Endothelial cell of umbilical vein (primary cell): ENCODE results near the gene STYX. TPM values are rescaled to one million over a fixed set of nuclear protein-coding genes. Genes with fewer than 3 reads are reported as not detected.
"Not testable (repeated sequence)": the region's sequence is repeated elsewhere in the genome, so short reads cannot be mapped to it uniquely, and the experiment has no call there.

Experiments used
- BruUV-seq: library from RNA; stranded (reverse); fragments of 400-500 nt; replicated peaks from 2 replicates; lab custom pipeline; 2021; lab: Mats Ljungman, UMichigan
- CTCF ChIA-PET: fragments of 300-600, 350-600 bp; sonication (Branson Sonifier 250); formaldehyde crosslinking; loops from one replicate; lab custom pipeline; 2021; ENCODE audit warnings: antibody characterized with exemption, inconsistent platforms; lab: Charles Lee
- POLR2A ChIA-PET: fragments of 300-600, 350-600 bp; sonication (Branson Sonifier 250); formaldehyde crosslinking; loops from one replicate; lab custom pipeline; 2021; ENCODE audit warnings: antibody characterized with exemption, inconsistent platforms; lab: Charles Lee
- DNase-seq: peaks from one replicate; pipeline ENCODE4 v3.0.0-alpha.2; 2011; ENCODE audit warnings: low read depth, low spot score
- FAIRE-seq: peaks from 2 replicates; lab custom pipeline; 2011; peaks lifted over from hg19 to GRCh38; lab: Jason Lieb, UNC
- H2AFZ ChIP-seq: 2 replicates; pipeline ENCODE4 v1.6.0; 2012; ENCODE audit warnings: low read depth, low read length, control low read depth, inconsistent platforms
- H3K27ac ChIP-seq: 2 replicates; pipeline ENCODE4 v1.5.1; 2011; ENCODE audit warnings: low read depth, mild to moderate bottlenecking, control low read depth, low read length, moderate library complexity; ENCODE audit not compliant: insufficient read depth
- H3K27me3 ChIP-seq, 2 experiments: 2 replicates each; pipeline versions ENCODE4 v1.6.0 to v1.6.1; 2011; ENCODE audit warnings: low read length in 2 of 2, mixed read lengths in 1 of 2; ENCODE audit not compliant: control insufficient read depth in 2 of 2, insufficient read depth in 2 of 2
- H3K36me3 ChIP-seq, 2 experiments: 2 replicates in 1 of 2; 3 replicates in 1 of 2; pipeline ENCODE4 v1.5.1; 2011; ENCODE audit warnings: low read length in 2 of 2, mild to moderate bottlenecking in 1 of 2, moderate library complexity in 1 of 2; ENCODE audit not compliant: control insufficient read depth in 2 of 2, insufficient read depth in 2 of 2; ENCODE audit errors: extremely low read depth in 1 of 2
- H3K4me1 ChIP-seq: 3 replicates; pipeline ENCODE4 v1.5.1; 2011; ENCODE audit warnings: mild to moderate bottlenecking, low read length; ENCODE audit not compliant: control insufficient read depth, insufficient read depth; ENCODE audit errors: extremely low read depth
- H3K4me2 ChIP-seq: 2 replicates; pipeline ENCODE4 v1.6.1; 2011; ENCODE audit warnings: low read length, control low read depth, mixed read lengths; ENCODE audit not compliant: insufficient read depth
- H3K4me3 ChIP-seq, 3 experiments: fragments of 200-600 bp in 1 of 3; sonication (generic), shearing (Covaris generic) in 1 of 3; replicated peaks in 1 of 3; 2 replicates each; pipeline ENCODE4 v1.5.1; 2011 to 2016; ENCODE audit warnings: control low read depth in 3 of 3, low read length in 3 of 3, mild to moderate bottlenecking in 2 of 3, inconsistent platforms in 1 of 3, low read depth in 1 of 3, moderate library complexity in 1 of 3; ENCODE audit not compliant: insufficient read depth in 1 of 3
- H3K79me2 ChIP-seq: 2 replicates; pipeline ENCODE4 v1.6.0; 2012; ENCODE audit warnings: low read length, inconsistent platforms; ENCODE audit not compliant: control insufficient read depth, insufficient read depth
- H3K9ac ChIP-seq: replicated peaks from 2 replicates; pipeline ENCODE3; 2011; ENCODE audit warnings: low read length, control low read depth; ENCODE audit not compliant: insufficient read depth; ENCODE audit errors: extremely low read depth
- H3K9me1 ChIP-seq: replicated peaks from 3 replicates; pipeline ENCODE4 v1.6.0; 2011; ENCODE audit warnings: mild to moderate bottlenecking, low read length; ENCODE audit not compliant: control insufficient read depth, insufficient read depth; ENCODE audit errors: extremely low read depth
- H3K9me3 ChIP-seq: replicated peaks from 2 replicates; pipeline ENCODE4 v1.5.1; 2012; ENCODE audit warnings: low read length, inconsistent platforms; ENCODE audit not compliant: control insufficient read depth, insufficient read depth
- H4K20me1 ChIP-seq: replicated peaks from 2 replicates; pipeline ENCODE3; 2011; ENCODE audit warnings: mild to moderate bottlenecking, low read length; ENCODE audit not compliant: control insufficient read depth, insufficient read depth; ENCODE audit errors: extremely low read depth
- EZH2 ChIP-seq: IDR thresholded peaks from 2 replicates; pipeline ENCODE4 v1.6.1; 2012; ENCODE audit warnings: borderline replicate concordance, low read depth, mild to moderate bottlenecking, moderate library complexity, low read length, inconsistent platforms; ENCODE audit not compliant: severe bottlenecking
- GATA2 ChIP-seq: IDR thresholded peaks from 2 replicates; pipeline ENCODE4 v1.7.0; 2011; ENCODE audit warnings: low read depth, mild to moderate bottlenecking, moderate library complexity, mixed read lengths, low read length; ENCODE audit not compliant: insufficient read length, insufficient read depth
- JUN ChIP-seq: IDR thresholded peaks from 2 replicates; pipeline ENCODE4 v1.6.1; 2011; ENCODE audit warnings: borderline replicate concordance, low read depth; ENCODE audit not compliant: insufficient read length, insufficient read depth
- MYC ChIP-seq: IDR thresholded peaks from one replicate; pipeline ENCODE4 v1.6.1; 2011; ENCODE audit warnings: mild to moderate bottlenecking, low read depth, low read length
- POLR2AphosphoS5 ChIP-seq: IDR thresholded peaks from 2 replicates; pipeline ENCODE4 v1.6.1; 2012; ENCODE audit warnings: low read depth, mild to moderate bottlenecking, control low read depth, low read length, moderate library complexity; ENCODE audit not compliant: insufficient read depth
- dilution Hi-C: fragments of 300-500 bp; cut with MboI; formaldehyde crosslinking; loops from one replicate; pipeline ENCODE4 v1.15.0; 2019; ENCODE audit warnings: low sequenced_read_pairs; ENCODE audit not compliant: extremely low pct_ligation_motif_present
- intact Hi-C: fragments of 100-400 bp; cut with micrococcal nuclease; formaldehyde crosslinking; loops from one replicate; pipeline ENCODE4 v1.10.0; 2022
- polyA plus RNA-seq, 4 experiments: library from polyadenylated mRNA; depleted of rRNA in 3 of 4; stranded (reverse) in 3 of 4; unstranded in 1 of 4; fragments of >200 nt; gene quantifications; 2 replicates each; pipeline versions ENCODE4 v1.2.1 to v1.2.3, GENCODE V29; 2011 to 2012; ENCODE audit warnings: missing spikeins in 1 of 4
- total RNA-seq: library from RNA; stranded (reverse); gene quantifications from 2 replicates; pipeline ENCODE4 v1.2.3, GENCODE V29; 2021
- TF ChIP-seq, protein P1 (sequence below): IDR thresholded peaks from 2 replicates; pipeline ENCODE4 v1.6.1; 2011; ENCODE audit not compliant: insufficient read depth, insufficient read length
- TF ChIP-seq, protein P2 (sequence below), 2 donors: IDR thresholded peaks; 1 replicate in 1 of 2; 2 replicates in 1 of 2; pipeline ENCODE4 v1.5.1; 2011; ENCODE audit warnings: low read length in 2 of 2, mild to moderate bottlenecking in 2 of 2, moderate library complexity in 2 of 2, control low read depth in 1 of 2, inconsistent platforms in 1 of 2, low read depth in 1 of 2; ENCODE audit not compliant: insufficient read depth in 1 of 2; ENCODE audit errors: extremely low read depth in 1 of 2

STYX gene
- total and polyA plus RNA-seq, 2 donors (not counting 3 experiments of a cell fraction or from before 2014, with no cell fraction given): 6.2 to 21.3 TPM

DNA sequence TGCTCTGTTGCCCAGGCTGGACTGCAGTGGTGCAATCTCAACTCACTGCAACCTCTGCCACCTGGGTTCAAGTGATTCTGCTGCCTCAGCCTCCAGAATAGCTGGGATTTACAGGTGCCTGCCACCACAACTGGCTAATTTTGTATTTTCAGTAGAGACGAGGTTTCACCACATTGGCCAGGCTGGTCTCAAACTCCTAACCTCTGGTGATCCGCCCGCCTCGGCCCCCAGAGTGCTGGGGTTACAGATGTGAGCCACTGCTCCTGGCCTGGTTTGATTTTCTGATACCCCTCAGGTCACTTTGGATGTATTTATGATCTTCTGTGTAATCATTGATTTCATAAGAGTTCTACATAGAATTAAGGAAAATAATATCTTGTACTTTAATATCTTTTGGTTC lies 33.0 kb downstream of the STYX start:
- H2AFZ ChIP-seq, H3K4me3 ChIP-seq, H3K36me3 ChIP-seq, H4K20me1 ChIP-seq, FAIRE-seq, intact Hi-C loops, BruUV-seq, H3K27ac ChIP-seq, H3K79me2 ChIP-seq, dilution Hi-C loops, DNase-seq, H3K4me1 ChIP-seq, H3K27me3 ChIP-seq, H3K9ac ChIP-seq, POLR2A ChIA-PET, H3K9me1 ChIP-seq, H3K4me2 ChIP-seq, H3K9me3 ChIP-seq: not testable (repeated sequence)
- CTCF ChIA-PET: interaction anchor here (0.7 to 1.0 kb wide), 3 partner anchors 12 to 59 kb away, joined by 3 to 4 read pairs (median 4); no protein-coding TSS in a partner anchor

DNA sequence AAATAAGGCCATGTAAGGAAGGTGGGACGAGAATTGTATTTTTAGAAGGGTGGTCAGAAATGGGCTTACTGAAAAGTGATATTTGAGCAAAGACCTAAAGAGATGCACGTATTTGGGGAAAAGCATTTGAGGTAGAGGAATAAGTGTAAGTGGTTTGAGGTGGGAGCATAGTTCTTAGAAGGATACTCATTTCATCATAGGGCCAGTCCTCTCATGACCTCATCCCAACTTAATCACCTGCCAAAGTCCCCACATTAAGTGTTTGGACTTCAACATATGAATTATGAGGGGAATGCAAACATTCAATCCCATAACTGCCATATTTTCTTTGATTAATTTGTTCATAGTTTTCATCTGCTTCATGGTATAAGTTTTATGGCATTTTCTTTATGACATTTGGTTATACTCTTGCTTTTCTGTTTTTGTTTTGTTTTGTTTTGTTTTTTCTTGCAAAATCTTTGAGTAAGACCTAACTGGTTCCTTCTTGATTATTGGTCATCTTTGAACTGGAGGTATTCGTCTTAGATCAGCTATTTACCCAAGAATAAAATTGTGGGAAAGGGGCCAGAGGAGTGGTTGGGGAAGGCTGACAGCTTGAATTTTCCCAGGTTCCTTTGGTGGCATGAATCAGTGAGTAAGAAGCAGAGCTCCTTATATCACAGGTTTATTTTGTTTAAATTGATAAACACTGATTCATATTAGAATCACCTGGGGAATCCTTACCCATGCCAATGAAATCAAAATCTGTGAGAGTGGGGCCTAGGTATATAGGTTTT lies 37.3 kb downstream of the STYX start:
- Histone ChIP-seq H3K36me3 (peaks cover 2 to 10% of the 10 kb centered on the region in 2 experiments), H3K9ac (no peak overlapping the region), H3K79me2 (no peaks in the 10 kb centered on the region), H3K4me3 (no peak overlapping the region), H4K20me1 (no peaks in the 10 kb centered on the region), H3K27ac (no peak overlapping the region), H3K27me3 (no peaks in the 10 kb centered on the region), H3K4me1 (peaks cover 17% of the 10 kb centered on the region), H3K9me1 (no peaks in the 10 kb centered on the region), H2AFZ (no peak overlapping the region), H3K9me3 (no peaks in the 10 kb centered on the region), H3K4me2 (no peak overlapping the region)
- intact Hi-C loops: loop anchor here (5.0 kb wide), 1 partner anchor 35 kb away; the partner anchor contains the start of gene STYX
- FAIRE-seq (no peak), DNase-seq (no peak)
- no TSS peak for BruUV-seq
- dilution Hi-C loops: no loop called here
- TF ChIP-seq JUN (no peak), GATA2 (no peak), EZH2 (no peak), POLR2AphosphoS5 (no peak), MYC (no peak)
- TF ChIP-seq, protein P1, sequence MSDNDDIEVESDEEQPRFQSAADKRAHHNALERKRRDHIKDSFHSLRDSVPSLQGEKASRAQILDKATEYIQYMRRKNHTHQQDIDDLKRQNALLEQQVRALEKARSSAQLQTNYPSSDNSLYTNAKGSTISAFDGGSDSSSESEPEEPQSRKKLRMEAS: no peak
- TF ChIP-seq, protein P2, sequence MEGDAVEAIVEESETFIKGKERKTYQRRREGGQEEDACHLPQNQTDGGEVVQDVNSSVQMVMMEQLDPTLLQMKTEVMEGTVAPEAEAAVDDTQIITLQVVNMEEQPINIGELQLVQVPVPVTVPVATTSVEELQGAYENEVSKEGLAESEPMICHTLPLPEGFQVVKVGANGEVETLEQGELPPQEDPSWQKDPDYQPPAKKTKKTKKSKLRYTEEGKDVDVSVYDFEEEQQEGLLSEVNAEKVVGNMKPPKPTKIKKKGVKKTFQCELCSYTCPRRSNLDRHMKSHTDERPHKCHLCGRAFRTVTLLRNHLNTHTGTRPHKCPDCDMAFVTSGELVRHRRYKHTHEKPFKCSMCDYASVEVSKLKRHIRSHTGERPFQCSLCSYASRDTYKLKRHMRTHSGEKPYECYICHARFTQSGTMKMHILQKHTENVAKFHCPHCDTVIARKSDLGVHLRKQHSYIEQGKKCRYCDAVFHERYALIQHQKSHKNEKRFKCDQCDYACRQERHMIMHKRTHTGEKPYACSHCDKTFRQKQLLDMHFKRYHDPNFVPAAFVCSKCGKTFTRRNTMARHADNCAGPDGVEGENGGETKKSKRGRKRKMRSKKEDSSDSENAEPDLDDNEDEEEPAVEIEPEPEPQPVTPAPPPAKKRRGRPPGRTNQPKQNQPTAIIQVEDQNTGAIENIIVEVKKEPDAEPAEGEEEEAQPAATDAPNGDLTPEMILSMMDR (IDR thresholded peaks at IDR 0.05; ENCODE audit: extremely low read depth in 1 of 2, insufficient read depth in 1 of 2, low read depth in 1 of 2, low read length in 2 of 2): no peak
- ChIA-PET POLR2A (interaction anchor here (0.6 kb wide), 1 partner anchor 25 kb away, joined by 3 read pairs; no protein-coding TSS in a partner anchor), CTCF (interaction anchor here (0.5 kb wide), 1 partner anchor 182 kb away, joined by 3 read pairs; no protein-coding TSS in a partner anchor)
